NB4 (cell line): Measurements from ENCODE around the gene ARPC1A.
A peak's percentile ranks its signal among the peaks of the same experiment; 100 is the strongest.

Source experiments
- DNase-seq: peaks from one replicate; pipeline ENCODE4 v3.0.0; 2010; ENCODE audit warnings: low read depth
- H3K4me3 ChIP-seq: one replicate; pipeline ENCODE4 v1.5.1; 2011; ENCODE audit warnings: mild to moderate bottlenecking, low read depth, low read length, moderate library complexity
- MYC ChIP-seq: IDR thresholded peaks from 2 replicates; pipeline ENCODE4 v1.6.1; 2011; ENCODE audit warnings: low read depth, low read length
- POLR2A ChIP-seq: IDR thresholded peaks from 2 replicates; pipeline ENCODE4 v1.6.1; 2011; ENCODE audit warnings: mild to moderate bottlenecking; ENCODE audit not compliant: insufficient read length; ENCODE audit errors: extremely low read depth
- TF ChIP-seq, protein P1 (sequence below): IDR thresholded peaks from 2 replicates; pipeline ENCODE4 v1.6.1; 2011; ENCODE audit warnings: low read depth, low read length
- TF ChIP-seq, protein P2 (sequence below): IDR thresholded peaks from one replicate; pipeline ENCODE4 v1.5.1; 2012; ENCODE audit warnings: low read depth, low read length

Gene ARPC1A

DNA sequence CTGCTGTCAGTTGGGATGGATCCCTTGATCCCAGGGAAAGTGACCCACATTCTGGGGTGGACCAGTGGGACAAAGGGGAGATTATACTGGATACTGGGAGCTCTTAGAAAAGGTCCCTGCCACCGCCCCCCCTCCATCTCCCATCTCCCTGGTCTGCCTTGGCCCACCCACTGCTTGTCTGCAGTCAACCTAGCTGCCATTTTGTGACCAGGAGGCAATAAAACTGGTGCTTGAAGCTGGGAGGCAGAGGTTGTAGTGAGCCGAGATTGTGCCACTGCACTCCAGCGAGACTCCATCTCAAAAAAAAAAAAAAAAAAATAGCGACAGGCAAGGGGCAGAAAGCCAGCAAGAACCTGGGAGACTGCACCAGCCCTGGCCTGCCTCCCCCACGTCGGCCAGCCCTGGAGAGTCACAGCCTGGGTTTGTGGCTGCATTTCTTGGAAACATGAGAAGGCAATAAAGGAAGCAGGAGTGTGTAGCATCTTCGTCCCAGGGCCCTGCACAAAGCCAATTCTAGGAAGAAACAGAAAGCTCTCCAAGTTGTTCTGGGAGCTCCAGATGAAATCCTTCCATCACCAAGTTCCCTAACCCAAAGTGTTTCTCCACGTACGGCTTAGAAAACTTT lies 44.2 kb downstream of the ARPC1A start:
- TF ChIP-seq, protein P1, sequence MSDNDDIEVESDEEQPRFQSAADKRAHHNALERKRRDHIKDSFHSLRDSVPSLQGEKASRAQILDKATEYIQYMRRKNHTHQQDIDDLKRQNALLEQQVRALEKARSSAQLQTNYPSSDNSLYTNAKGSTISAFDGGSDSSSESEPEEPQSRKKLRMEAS: no peak
- TF ChIP-seq, protein P2, sequence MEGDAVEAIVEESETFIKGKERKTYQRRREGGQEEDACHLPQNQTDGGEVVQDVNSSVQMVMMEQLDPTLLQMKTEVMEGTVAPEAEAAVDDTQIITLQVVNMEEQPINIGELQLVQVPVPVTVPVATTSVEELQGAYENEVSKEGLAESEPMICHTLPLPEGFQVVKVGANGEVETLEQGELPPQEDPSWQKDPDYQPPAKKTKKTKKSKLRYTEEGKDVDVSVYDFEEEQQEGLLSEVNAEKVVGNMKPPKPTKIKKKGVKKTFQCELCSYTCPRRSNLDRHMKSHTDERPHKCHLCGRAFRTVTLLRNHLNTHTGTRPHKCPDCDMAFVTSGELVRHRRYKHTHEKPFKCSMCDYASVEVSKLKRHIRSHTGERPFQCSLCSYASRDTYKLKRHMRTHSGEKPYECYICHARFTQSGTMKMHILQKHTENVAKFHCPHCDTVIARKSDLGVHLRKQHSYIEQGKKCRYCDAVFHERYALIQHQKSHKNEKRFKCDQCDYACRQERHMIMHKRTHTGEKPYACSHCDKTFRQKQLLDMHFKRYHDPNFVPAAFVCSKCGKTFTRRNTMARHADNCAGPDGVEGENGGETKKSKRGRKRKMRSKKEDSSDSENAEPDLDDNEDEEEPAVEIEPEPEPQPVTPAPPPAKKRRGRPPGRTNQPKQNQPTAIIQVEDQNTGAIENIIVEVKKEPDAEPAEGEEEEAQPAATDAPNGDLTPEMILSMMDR: no peak
- TF ChIP-seq POLR2A (no peak), MYC (no peak)
- no peak for DNase-seq
- H3K4me3 ChIP-seq: no peak overlapping the region

DNA sequence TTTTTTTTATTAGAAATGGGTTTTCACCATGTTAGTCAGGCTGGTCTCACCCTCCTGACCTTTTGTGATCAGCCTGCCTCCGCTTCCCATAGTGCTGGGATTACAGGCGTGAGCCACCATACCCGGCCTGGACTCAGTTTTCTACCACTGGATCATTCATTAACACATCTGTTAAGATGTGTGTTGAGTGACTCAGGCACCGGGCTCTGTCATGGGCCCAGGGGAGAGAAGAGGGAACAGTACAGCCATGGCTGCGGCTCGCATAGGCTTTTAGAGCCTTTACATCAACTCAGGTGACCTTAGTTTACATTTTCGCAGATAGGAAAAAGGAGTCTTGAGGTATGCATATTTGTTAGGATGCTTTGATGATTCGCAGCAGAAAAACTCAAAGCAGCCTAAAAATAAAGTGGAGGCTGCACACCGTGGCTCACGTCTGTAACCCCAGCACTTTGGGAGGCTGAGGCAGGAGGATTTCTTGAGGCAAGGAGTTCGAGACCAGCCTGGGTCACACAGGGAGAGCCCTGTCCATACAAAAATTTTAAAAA lies 45.8 kb downstream of the ARPC1A start:
- no peak for DNase-seq
- TF ChIP-seq MYC (no peak), POLR2A (no peak)
- TF ChIP-seq, protein P2: no peak
- TF ChIP-seq, protein P1: no peak
- H3K4me3 ChIP-seq: no peak overlapping the region

DNA sequence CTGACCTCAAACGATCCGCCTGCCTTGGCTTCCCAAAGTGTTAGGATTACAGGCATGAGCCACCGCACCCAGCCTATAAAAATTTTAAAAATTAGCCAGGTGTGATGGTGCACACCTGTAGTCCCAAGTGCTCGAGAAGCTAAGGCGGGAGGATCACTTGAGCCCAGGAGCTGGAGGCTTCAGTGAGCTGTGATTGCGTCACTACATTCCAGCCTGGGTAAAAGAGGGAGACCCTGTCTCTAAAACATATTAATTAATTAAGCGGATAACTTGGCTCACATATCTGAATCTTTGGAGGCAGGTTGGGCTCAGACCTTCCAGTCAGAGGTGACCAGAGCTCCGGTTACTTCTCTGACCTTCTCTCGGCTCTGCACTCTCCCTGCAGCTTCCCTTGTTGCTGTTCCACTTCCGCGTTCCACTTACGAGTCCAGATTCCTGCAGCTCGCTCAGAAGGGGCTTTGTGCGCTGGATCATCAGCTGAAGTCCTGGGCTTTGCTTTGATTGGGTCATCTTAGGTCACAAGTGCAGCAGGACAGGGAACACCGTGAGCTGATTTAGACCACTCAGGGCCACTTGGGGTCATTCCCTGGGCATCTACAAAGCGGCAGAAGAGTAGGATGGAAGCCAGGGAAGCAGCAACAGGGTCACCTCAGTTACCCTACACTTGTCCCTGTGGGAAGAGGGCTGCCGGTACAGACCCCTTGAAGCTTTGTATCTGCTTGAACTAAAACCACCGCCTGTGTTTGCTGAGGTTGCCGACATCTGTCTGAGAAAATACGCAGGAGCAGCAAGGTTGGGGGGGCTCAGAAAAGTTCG lies 46.8 kb downstream of the ARPC1A start:
- DNase-seq: no peak
- TF ChIP-seq, protein P1: no peak
- TF ChIP-seq POLR2A (no peak), MYC (no peak)
- TF ChIP-seq, protein P2: no peak
- no peak overlapping the region for H3K4me3 ChIP-seq

DNA sequence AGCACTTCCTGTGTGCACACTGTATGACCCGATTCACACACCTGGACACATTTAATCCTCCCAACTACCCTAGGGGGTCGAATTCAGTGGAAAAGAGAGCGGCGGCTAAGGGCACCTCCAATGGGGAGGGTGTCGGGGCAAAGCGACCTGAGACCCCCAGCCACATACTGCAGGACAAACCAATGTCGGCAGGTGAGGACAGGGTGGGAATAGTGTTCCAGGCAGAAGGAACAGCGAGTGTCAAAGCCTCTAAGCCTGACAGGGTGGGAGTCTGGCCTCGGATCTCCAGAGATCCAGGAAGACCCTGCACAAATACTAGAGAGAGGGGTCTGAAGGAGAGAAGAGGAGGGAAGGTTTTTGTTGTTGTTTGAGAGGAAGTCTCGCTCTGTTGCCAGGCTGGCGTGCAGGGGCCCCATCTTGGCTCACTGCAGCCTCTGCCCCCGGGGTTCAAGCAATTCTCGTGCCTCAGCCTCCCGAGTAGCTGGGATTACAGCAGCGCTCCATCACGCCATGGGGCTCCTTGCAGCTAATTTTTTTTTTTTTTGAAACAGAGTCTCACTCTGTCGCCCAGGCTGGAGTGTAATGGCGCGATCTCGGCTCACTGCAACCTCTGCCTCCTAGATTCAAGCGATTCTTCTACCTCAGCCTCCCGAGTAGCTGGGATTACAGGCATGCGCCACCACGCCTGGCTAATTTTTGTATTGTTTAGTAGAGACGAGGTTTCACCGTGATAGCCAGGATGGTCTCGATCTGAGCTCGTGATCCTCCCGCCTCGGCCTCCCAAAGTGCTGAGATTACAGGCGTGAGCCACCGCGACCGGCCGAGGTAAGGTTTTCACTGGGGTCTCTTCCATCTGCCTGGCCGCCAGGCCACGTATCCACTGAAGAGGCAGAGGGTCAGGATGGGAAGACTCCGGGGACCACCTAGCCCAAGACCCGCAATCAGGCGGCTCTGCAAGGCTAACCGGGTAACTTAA lies 47.7 kb downstream of the ARPC1A start:
- no peak for DNase-seq
- TF ChIP-seq MYC (no peak), POLR2A (no peak)
- TF ChIP-seq, protein P2: no peak
- TF ChIP-seq, protein P1: no peak
- peak overlapping the region; percentile 55 for H3K4me3 ChIP-seq
